GM18861 (cell line): Measurements from ENCODE around the gene ETV3.

ENCODE experiments used
- ATAC-seq: cut with Tn5 transposase; IDR thresholded peaks from one replicate; pipeline ENCODE4 v1.9.1; 2021; ENCODE audit not compliant: unreplicated experiment

ETV3 gene

GRCh38 chr1:157162345-157162744 is 24.1 kb upstream of the ETV3 start:
- ATAC-seq = no peak

- ATAC-seq = no peak
Measured at GRCh38 chr1:157161901-157162300, 23.7 kb upstream of the ETV3 start.

GRCh38 chr1:157158967-157159366 is 20.8 kb upstream of the ETV3 start:
- ATAC-seq = no peak

GRCh38 chr1:157157501-157158190 is 19.5 kb upstream of the ETV3 start:
- no peak for ATAC-seq

- ATAC-seq = peak; percentile 69
Measured at GRCh38 chr1:157156058-157156541, 17.9 kb upstream of the ETV3 start.

- no peak for ATAC-seq
Measured at GRCh38 chr1:157155658-157156057, 17.5 kb upstream of the ETV3 start.

- ATAC-seq = no peak
Measured at GRCh38 chr1:157154940-157155514, 16.8 kb upstream of the ETV3 start.

- ATAC-seq = no peak
Measured at GRCh38 chr1:157154291-157154690, 16.1 kb upstream of the ETV3 start.

- no peak for ATAC-seq
Measured at GRCh38 chr1:157153746-157154145, 15.6 kb upstream of the ETV3 start.

- ATAC-seq = no peak
Measured at GRCh38 chr1:157152510-157152909, 14.3 kb upstream of the ETV3 start.

- ATAC-seq = no peak
Measured at GRCh38 chr1:157151506-157151905, 13.3 kb upstream of the ETV3 start.

- no peak for ATAC-seq
Measured at GRCh38 chr1:157151073-157151472, 12.9 kb upstream of the ETV3 start.

- ATAC-seq = no peak
Measured at GRCh38 chr1:157150631-157151030, 12.4 kb upstream of the ETV3 start.

- ATAC-seq = no peak
Measured at GRCh38 chr1:157147906-157148700, 9.9 kb upstream of the ETV3 start.

- ATAC-seq = no peak
Measured at GRCh38 chr1:157147037-157147436, 8.8 kb upstream of the ETV3 start.

GRCh38 chr1:157146244-157146643 is 8.0 kb upstream of the ETV3 start:
- no peak for ATAC-seq

GRCh38 chr1:157145076-157145475 is 6.9 kb upstream of the ETV3 start:
- no peak for ATAC-seq

- ATAC-seq = no peak
Measured at GRCh38 chr1:157144509-157144908, 6.3 kb upstream of the ETV3 start.

GRCh38 chr1:157142765-157143423 is 4.7 kb upstream of the ETV3 start:
- no peak for ATAC-seq

- no peak for ATAC-seq
Measured at GRCh38 chr1:157142201-157142600, 4.0 kb upstream of the ETV3 start.

- no peak for ATAC-seq
Measured at GRCh38 chr1:157141212-157141855, 3.1 kb upstream of the ETV3 start.
